Stimulated activated CD4-positive, alpha-beta T cell treated with anti-CD3 and anti-CD28 coated beads, Interleukin-12 subunit alpha, Interleukin-12 subunit beta, amount 100 ng/mL, for 48 hours (primary cell): ENCODE data around the gene STC2.
"Not testable (repeated sequence)": the region's sequence is repeated elsewhere in the genome, so short reads cannot be mapped to it uniquely, and the experiment has no call there.

Experiments used
- DNase-seq, 3 donors: peaks; one replicate each; pipeline ENCODE4 v3.0.0-alpha.2; 2020; ENCODE audit warnings: low read depth in 2 of 3, low spot score in 1 of 3

The STC2 gene

GRCh38 chr5:173296737-173297676 is 31.2 kb downstream of the STC2 start:
- DNase-seq = no peak

DNA sequence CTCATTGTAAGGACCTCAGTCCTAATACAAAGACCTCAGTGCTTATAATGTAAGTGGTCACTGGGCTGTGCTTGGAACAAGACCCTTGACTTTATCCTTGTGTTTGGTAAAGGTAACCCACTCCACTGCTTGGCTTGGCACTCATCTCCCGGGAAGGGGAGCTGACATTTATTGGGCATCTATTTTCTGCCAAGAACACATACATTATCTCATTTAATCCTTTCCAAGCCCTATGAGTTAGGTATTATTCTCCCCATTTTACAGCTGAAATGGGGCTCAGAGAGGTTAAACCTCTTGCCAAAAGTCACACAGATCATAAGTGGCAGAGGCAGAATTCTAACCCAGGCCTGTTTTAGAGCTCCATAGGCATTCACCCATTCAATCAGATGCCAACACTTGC is 32.4 kb downstream of the STC2 start:
- no peak for DNase-seq

DNA sequence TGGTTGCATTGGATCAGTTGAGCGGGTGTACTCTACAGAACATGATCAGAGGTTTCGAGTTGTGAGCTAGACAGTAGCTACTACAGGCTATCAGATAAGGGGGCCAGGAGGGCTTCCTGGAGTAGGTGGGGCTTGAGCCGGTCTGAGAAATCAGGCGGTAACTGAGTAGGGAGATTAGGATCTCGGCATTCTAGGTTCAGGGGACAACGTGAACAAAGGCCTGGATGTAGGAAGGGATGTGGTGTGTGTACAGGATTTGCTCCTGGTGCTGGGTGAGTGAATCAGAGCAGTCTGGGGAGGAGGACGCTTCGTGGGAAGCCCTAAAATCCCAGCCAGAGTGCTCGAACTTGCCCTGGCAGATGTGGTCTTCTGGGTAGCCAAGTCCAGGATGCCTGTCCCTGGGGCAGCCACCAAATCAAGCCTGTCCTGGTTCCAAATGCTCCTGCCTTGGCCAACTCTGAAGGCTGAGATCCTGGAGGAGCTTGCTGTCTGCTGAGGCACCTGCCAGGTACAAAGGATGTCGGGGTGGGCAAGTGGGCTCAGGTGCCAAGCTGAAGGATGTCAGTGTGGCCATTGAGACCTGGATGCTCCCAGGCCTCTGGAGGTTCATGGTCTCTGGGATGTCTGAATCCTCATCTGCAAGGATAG is 33.4 kb downstream of the STC2 start:
- no peak for DNase-seq

- peak; percentile 59 to 72 (median 60) for DNase-seq
These were observed 34.2 kb downstream of the STC2 start for GRCh38 chr5:173293817-173294672.

DNA sequence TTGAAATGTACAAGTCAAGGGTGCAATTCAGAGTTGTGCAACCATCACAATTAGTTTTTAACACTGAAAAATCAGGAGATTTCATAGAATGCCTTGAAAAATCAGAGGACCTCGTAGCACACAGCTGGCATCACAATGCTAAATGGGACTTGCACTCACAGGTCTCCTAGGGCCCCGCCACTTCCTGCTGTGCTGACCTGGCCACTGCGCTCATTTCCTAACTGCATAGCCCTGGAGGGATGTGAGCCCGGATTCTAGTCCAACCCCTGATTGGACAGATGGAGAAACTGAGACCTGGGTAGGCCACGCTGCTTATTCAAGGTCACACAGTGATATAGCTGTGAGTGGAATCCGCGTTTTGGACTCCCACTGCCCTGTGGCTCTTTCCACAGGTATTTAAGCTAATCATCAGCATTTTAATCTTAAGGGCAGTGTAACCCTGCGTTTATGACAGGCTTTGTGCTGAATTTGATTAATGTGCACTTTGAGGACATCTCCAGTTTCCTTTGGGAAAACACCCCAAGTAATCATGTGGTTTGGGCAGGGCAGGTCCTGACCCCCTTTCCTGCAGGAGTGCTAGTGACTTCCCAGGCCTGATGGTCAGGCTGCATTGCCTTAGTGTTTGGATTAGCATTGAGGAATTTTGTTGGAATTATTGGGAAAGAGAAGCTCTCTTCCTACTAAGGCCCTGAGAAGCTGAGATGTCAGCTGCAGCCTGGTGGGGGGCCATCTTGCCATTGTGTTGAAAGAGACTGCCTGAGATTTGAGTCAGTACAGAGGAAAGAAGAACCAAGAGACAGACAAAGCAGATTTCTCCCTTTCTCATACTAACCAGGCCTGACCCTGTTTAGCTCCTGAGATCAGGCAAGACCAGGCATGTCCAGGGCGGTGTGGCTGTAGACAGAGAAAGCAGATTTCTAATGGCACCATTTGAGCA is 36.2 kb downstream of the STC2 start:
- no peak for DNase-seq

DNA sequence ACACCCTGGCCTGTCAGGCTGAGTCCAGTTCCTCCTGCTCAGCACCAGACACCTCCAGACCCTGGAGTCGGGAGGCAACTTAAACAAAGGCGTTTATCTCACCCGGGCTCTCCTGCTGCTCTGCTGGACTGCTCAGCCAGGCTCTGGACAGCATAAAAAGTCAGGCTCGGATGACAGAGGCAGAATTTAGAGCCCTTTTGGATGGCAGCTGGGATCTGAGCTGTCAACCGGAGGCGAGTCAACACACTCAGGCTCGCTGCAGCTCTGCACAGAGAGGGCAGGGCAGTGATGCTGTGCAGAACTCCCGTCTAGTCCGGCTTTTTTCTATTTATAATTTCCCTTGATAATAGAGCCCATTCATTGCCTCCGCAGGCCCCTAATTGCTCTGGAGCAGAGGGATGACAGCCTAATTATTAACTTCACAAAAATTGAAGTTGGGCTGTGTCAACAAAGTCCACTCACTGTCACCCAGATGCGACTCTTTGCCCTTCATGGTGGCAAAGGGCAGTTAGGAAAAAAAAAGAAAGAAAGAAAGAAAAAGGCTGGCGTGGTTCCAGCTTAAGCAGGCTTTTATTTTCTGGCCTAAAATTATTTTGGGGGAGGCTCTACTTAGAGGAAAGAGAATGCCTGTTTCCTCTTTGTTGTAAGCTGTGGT is 37.6 kb downstream of the STC2 start:
- no peak for DNase-seq

DNA sequence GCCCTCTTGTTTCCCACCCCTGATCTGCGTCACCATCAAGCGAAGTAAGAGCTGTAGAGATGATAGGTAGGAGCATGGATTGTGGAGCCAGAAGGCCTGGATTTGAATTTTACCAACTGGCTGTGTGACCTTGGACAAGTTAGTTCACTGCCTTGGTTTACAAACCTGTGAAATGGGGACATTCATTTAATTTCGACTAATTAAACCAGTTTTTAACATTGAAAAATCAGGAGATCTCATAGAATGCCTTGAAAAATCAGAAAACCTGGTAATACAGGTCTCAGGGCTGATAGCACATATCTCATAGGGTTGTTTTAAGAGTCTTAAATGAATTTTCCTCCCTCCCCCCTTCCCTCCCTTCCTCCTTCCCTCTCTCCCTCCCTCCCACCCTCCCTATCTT is 38.8 kb downstream of the STC2 start:
- DNase-seq = no peak

DNA sequence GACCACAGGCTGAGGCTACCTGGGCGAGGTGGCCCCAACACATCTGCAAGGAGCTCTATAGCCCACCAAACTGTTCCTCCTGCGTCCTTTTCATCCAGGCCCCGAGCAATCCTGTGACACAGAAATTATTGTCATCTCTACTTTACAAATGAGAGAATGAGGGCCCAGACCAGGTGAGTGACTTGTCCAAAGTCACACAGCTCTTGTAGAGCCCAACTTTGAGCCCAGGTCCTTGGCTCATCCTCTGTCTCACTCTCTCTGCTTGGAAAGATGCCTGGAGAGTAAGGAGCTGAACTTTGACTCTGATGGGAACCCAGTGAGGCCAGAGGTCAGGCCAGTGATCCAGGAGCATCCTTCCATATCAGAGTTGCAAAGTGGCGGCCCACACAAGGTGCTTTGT is 39.6 kb downstream of the STC2 start:
- no peak for DNase-seq

- no peak for DNase-seq
These were observed 41.1 kb downstream of the STC2 start for GRCh38 chr5:173287086-173287485.

GRCh38 chr5:173284343-173284958 is 43.8 kb downstream of the STC2 start:
- DNase-seq = not testable (repeated sequence)

DNA sequence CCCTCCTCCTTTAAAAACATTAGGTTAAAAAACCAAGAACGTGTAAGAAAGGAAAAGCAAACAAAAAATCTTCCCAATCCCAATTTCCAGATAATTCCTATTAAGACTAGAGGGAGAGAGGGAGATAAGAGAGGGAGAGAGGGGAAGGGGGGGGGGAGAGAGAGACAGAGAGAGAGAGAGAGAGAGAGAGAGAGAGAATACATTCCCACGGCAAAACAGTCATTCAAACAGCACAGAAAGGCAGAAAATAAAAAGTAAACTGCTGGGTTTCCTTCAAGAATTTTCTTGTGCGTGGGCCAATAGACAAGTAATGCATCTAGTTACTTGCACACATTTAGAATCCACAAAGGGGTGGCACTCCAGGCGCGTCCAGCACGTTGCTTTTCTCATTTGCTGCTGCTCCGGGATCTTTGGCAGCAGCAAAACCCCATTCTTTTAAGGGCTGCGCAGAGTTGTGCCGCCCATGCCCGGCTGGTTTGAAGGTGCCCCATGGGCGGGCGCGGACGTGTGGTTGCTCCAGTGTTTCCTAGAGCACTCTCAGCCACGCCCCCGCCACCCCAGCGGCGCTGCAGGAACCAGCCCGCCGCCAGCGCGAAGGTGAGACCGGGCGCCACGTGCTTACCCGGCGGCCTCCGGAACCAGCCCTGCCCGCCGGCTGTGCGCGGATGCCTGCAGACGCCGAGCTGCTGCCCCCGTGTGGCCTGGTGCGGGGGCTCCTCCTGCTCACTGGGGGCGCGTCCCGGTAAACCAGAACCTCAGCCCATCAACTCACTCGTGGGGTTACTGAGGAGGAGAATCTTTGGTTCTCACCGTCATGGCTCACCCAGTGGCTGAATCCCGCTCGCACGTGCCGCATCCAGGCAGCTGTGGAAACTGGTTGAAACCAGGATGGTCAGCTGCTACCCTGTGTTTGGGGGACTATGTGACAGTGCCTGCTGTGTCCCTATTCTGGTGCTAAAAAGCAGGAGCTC is 44.6 kb downstream of the STC2 start:
- DNase-seq = peak; percentile 57 to 69 (median 62)

GRCh38 chr5:173282916-173283315 is 45.3 kb downstream of the STC2 start:
- no peak for DNase-seq

DNA sequence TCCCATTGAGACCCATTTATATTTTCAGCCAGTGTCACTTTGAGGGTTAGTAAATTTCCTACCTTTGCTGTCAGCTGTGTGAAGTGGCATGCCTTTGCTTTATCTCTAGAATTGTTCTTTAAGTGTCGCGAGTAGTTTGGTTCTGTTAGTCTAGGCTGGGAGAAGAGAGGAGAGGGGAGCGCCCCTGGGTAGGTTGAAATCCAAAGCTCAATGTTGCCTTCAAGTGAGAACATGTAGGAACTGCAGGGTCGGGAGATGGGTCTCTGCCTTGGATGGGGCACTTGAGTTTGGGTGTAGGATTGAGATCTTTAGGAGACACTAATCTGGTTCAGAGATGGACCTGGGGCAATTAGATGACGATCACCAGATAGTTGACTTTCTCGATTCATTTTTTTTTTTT is 46.3 kb downstream of the STC2 start:
- DNase-seq = no peak

DNA sequence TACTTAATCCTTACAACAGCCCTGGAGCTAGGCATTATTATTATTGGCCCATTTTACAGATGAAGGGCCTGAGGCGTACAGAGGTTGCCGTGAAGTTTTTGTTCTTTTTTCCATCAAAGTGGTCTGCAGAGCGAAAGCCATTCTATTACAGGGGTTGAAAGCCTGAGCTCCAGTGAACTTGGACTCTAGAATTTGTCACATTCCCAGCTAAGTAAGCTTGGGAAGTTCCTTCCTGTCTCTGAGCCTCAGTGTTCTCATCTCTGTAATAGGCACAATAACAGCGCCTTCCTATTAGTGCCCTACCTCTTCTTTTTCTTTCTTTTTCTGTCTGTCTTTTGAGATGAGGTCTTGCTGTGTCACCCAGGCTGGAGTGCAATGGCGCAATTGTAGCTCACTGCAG is 49.0 kb downstream of the STC2 start:
- no peak for DNase-seq

GRCh38 chr5:173278641-173279040 is 49.6 kb downstream of the STC2 start:
- DNase-seq = no peak

DNA sequence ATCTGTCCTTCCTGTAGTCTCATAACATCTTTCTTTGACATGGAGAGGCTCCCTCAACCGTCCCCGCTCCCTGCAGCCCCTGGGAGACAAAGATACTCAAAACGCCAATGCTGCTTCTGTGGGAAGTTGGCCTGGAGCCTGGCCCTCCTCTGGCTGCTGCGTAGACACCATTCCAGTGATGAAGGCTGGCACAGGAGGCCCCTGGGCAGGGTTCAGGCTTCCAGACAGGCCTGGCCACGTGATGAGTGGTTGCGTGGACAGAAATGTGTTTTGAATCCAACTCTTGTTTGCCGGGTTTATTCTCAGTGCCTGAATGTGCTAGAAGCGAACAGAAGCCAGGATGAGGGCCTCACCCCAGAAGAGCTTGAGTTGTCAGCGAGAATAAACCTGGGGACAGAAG is 50.0 kb downstream of the STC2 start:
- DNase-seq = no peak

DNA sequence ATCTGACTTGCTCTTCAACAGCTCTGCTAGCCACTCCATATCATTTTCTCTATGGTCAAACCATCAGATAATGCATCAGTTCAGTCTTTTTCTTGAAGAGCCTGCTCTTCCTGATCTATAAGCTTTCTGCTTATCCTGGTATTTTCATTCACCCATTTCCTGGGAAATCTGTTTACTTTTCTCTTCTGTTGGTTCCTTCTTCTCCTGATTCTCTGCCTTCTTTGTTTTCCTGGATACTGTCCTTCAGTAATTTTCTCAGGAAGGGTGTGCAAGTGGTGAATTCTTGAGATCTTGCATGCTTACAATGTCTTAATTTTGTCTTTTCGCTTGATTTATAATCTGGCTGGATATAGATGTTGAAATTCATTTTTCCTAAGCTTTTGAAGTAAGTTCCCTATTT is 53.4 kb downstream of the STC2 start:
- DNase-seq = no peak

DNA sequence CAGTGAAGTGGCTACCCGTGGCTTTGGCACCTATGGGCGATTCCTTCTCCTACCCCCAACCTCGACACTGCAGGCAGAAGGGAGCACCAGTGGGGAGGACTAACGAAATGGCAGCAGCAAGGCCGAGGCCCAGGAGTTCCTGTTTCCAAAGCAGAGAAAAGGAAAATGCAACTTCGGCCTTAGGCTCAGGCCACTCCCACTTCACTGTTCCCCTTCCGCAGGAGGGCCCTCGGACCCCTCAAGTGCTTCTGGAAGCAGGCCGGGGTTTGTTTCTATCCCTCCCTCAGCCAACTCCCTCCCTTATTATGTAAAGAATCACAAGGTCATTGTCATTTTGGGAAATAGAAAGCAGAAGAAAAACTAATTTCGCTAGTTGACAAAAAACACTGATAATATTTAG is 56.8 kb downstream of the STC2 start:
- DNase-seq = no peak
